Chondrocyte (in vitro differentiated cells): ENCODE results near the gene ADGRF4. TPM values are rescaled to one million over a fixed set of nuclear protein-coding genes. Genes with fewer than 3 reads are reported as not detected.

Source experiments
- DNase-seq: peaks from one replicate; pipeline ENCODE4 v3.0.0; 2021; ENCODE audit warnings: mixed read lengths, low spot score
- H3K27ac Mint-ChIP-seq: one replicate; pipeline ENCODE4 v1.8.0; 2021; ENCODE audit warnings: mild to moderate bottlenecking, moderate library complexity, mixed read lengths; ENCODE audit not compliant: unreplicated experiment
- H3K27me3 Mint-ChIP-seq: 2 replicates; pipeline ENCODE4 v1.8.0; 2021; ENCODE audit warnings: low read depth, mixed read lengths
- H3K36me3 Mint-ChIP-seq: 2 replicates; pipeline ENCODE4 v1.8.0; 2021; ENCODE audit warnings: low read depth, mixed read lengths
- H3K4me1 Mint-ChIP-seq: 2 replicates; pipeline ENCODE4 v1.8.0; 2021; ENCODE audit warnings: low read depth, mild to moderate bottlenecking, mixed read lengths
- H3K4me3 Mint-ChIP-seq: one replicate; pipeline ENCODE4 v1.8.0; 2021; ENCODE audit warnings: mild to moderate bottlenecking, moderate library complexity, mixed read lengths; ENCODE audit not compliant: unreplicated experiment
- H3K9me3 Mint-ChIP-seq: 2 replicates; pipeline ENCODE4 v1.8.0; 2021; ENCODE audit warnings: low read depth, mixed read lengths
- CTCF ChIP-seq: fragments of 200-600 bp; sonication (generic); IDR thresholded peaks from 2 replicates; pipeline ENCODE4 v1.5.0; 2021; ENCODE audit warnings: antibody characterized with exemption, mild to moderate bottlenecking, moderate library complexity
- total RNA-seq: library from RNA; stranded (reverse); gene quantifications from 3 replicates; pipeline ENCODE4 v1.2.1, GENCODE V29; 2021

Gene ADGRF4
- total RNA-seq, 1 donor from 2014 or later, result not detected

- H3K4me1 Mint-ChIP-seq, result no peaks in the 10 kb centered on the region
- H3K27me3 Mint-ChIP-seq, result peaks cover 5% of the 10 kb centered on the region
- H3K4me3 Mint-ChIP-seq, result no peak overlapping the region
- H3K27ac Mint-ChIP-seq, result no peak overlapping the region
- TF ChIP-seq CTCF, result no peak
- no peak for DNase-seq
- peaks cover 9% of the 10 kb centered on the region for H3K9me3 Mint-ChIP-seq
- H3K36me3 Mint-ChIP-seq, result peaks cover 5% of the 10 kb centered on the region
Observed at GRCh38 chr6:47749757-47750156, 51.4 kb downstream of the ADGRF4 start.

GRCh38 chr6:47752801-47753200 is 54.4 kb downstream of the ADGRF4 start:
- Mint-ChIP-seq H3K9me3 (peaks cover 9% of the 10 kb centered on the region), H3K36me3 (peaks cover 5% of the 10 kb centered on the region), H3K4me3 (no peak overlapping the region), H3K27ac (no peak overlapping the region), H3K4me1 (no peaks in the 10 kb centered on the region), H3K27me3 (peaks cover 9% of the 10 kb centered on the region)
- no peak for TF ChIP-seq CTCF
- DNase-seq, result no peak

- TF ChIP-seq CTCF, result no peak
- DNase-seq, result no peak
- Mint-ChIP-seq H3K36me3 (no peaks in the 10 kb centered on the region), H3K4me3 (no peak overlapping the region), H3K27ac (no peak overlapping the region), H3K4me1 (no peaks in the 10 kb centered on the region), H3K27me3 (peaks cover 4% of the 10 kb centered on the region), H3K9me3 (no peaks in the 10 kb centered on the region)
Observed at GRCh38 chr6:47759364-47759763, 61.0 kb downstream of the ADGRF4 start.

GRCh38 chr6:47762502-47762901 is 64.1 kb downstream of the ADGRF4 start:
- Mint-ChIP-seq H3K4me3 (no peak overlapping the region), H3K4me1 (no peaks in the 10 kb centered on the region), H3K36me3 (no peaks in the 10 kb centered on the region), H3K9me3 (peaks cover 6% of the 10 kb centered on the region), H3K27ac (no peak overlapping the region), H3K27me3 (no peaks in the 10 kb centered on the region)
- DNase-seq, result no peak
- TF ChIP-seq CTCF, result no peak

GRCh38 chr6:47766445-47766844 is 68.1 kb downstream of the ADGRF4 start:
- TF ChIP-seq CTCF, result no peak
- Mint-ChIP-seq H3K4me1 (no peaks in the 10 kb centered on the region), H3K9me3 (peaks cover 6% of the 10 kb centered on the region), H3K4me3 (no peak overlapping the region), H3K27me3 (no peaks in the 10 kb centered on the region), H3K36me3 (no peaks in the 10 kb centered on the region), H3K27ac (no peak overlapping the region)
- no peak for DNase-seq
